Activated B cell treated with CpG ODN at 0.5 μM for 24 hours (primary cell): Measurements from ENCODE around the gene IRX5. TPM values are rescaled to one million over a fixed set of nuclear protein-coding genes. Genes with fewer than 3 reads are reported as not detected.

ENCODE experiments used
- ATAC-seq: fragments of 200-7000 bp; cut with Tn5 transposase; one replicate; pipeline ENCODE4 v1.10.0; 2021; ENCODE audit warnings: low read depth, mild to moderate bottlenecking, moderate library complexity
- CTCF ChIA-PET: fragments of 350-600 bp; sonication (Branson Sonifier 250); formaldehyde crosslinking; loops from one replicate; lab custom pipeline; 2021; ENCODE audit warnings: antibody characterized with exemption; lab: Charles Lee
- POLR2A ChIA-PET: fragments of 350-600 bp; sonication (Branson Sonifier 250); formaldehyde crosslinking; loops from one replicate; lab custom pipeline; 2021; ENCODE audit warnings: antibody characterized with exemption; lab: Charles Lee
- DNase-seq: peaks from one replicate; pipeline ENCODE4 v3.0.0; 2022
- H3K27ac Mint-ChIP-seq: one replicate; pipeline ENCODE4 v1.8.0; 2020; ENCODE audit warnings: mixed read lengths
- H3K27me3 Mint-ChIP-seq: one replicate; pipeline ENCODE4 v1.8.0; 2021; ENCODE audit warnings: mixed read lengths
- H3K36me3 Mint-ChIP-seq: one replicate; pipeline ENCODE4 v1.8.0; 2021; ENCODE audit warnings: low read depth, mixed read lengths
- H3K4me1 Mint-ChIP-seq: one replicate; pipeline ENCODE4 v1.8.0; 2021; ENCODE audit warnings: mixed read lengths
- H3K4me3 Mint-ChIP-seq: one replicate; pipeline ENCODE4 v1.8.0; 2020; ENCODE audit warnings: mild to moderate bottlenecking, mixed read lengths
- H3K9me3 Mint-ChIP-seq: one replicate; pipeline ENCODE4 v1.8.0; 2020; ENCODE audit warnings: mixed read lengths
- CTCF ChIP-seq: fragments of 200-600 bp; IDR thresholded peaks from one replicate; pipeline ENCODE4 v1.8.0; 2022; ENCODE audit warnings: antibody characterized with exemption, mild to moderate bottlenecking
- intact Hi-C: fragments of 100-400 bp; cut with micrococcal nuclease; formaldehyde crosslinking; loops from one replicate; pipeline ENCODE4 v1.15.1; 2024
- total RNA-seq: library from RNA; stranded (reverse); gene quantifications from 2 replicates; pipeline ENCODE4 v1.2.3, GENCODE V29; 2022

The IRX5 gene
- total RNA-seq, 1 donor from 2014 or later = not detected

- no peak overlapping the region for H3K27ac Mint-ChIP-seq
- ChIA-PET POLR2A (no interaction called here), CTCF (no interaction called here)
- TF ChIP-seq CTCF = no peak
- ATAC-seq (no peak), DNase-seq (no peak)
- H3K9me3 Mint-ChIP-seq = no peaks in the 10 kb centered on the region
- intact Hi-C loops = no loop called here
- peaks cover 3% of the 10 kb centered on the region for H3K27me3 Mint-ChIP-seq
- H3K36me3 Mint-ChIP-seq = no peaks in the 10 kb centered on the region
- no peaks in the 10 kb centered on the region for H3K4me1 Mint-ChIP-seq
- no peak overlapping the region for H3K4me3 Mint-ChIP-seq
Measured at GRCh38 chr16:54965464-54965863, 34.8 kb downstream of the IRX5 start.

- Mint-ChIP-seq H3K9me3 (no peaks in the 10 kb centered on the region), H3K27ac (no peak overlapping the region), H3K27me3 (peaks cover 7% of the 10 kb centered on the region), H3K4me3 (no peak overlapping the region), H3K36me3 (no peaks in the 10 kb centered on the region), H3K4me1 (no peaks in the 10 kb centered on the region)
- POLR2A ChIA-PET = no interaction called here
- no peak for TF ChIP-seq CTCF
- ATAC-seq = no peak
- DNase-seq = no peak
- intact Hi-C loops = no loop called here
- CTCF ChIA-PET = no interaction called here
Measured at GRCh38 chr16:54968011-54968410, 37.3 kb downstream of the IRX5 start.

GRCh38 chr16:54968784-54969183 lies 38.1 kb downstream of the IRX5 start:
- ChIA-PET CTCF (no interaction called here), POLR2A (no interaction called here)
- H3K9me3 Mint-ChIP-seq = no peaks in the 10 kb centered on the region
- DNase-seq (no peak), ATAC-seq (no peak)
- TF ChIP-seq CTCF = no peak
- no peak overlapping the region for H3K4me3 Mint-ChIP-seq
- H3K4me1 Mint-ChIP-seq = no peaks in the 10 kb centered on the region
- intact Hi-C loops = no loop called here
- no peaks in the 10 kb centered on the region for H3K36me3 Mint-ChIP-seq
- H3K27ac Mint-ChIP-seq = no peak overlapping the region
- peaks cover 4% of the 10 kb centered on the region for H3K27me3 Mint-ChIP-seq

- Mint-ChIP-seq H3K9me3 (no peaks in the 10 kb centered on the region), H3K4me3 (no peak overlapping the region), H3K36me3 (no peaks in the 10 kb centered on the region), H3K27ac (no peak overlapping the region), H3K4me1 (no peaks in the 10 kb centered on the region), H3K27me3 (peaks cover 5% of the 10 kb centered on the region)
- ChIA-PET POLR2A (no interaction called here), CTCF (no interaction called here)
- DNase-seq (no peak), ATAC-seq (no peak)
- TF ChIP-seq CTCF = no peak
- intact Hi-C loops = no loop called here
Measured at GRCh38 chr16:54970016-54970415, 39.4 kb downstream of the IRX5 start.

- TF ChIP-seq CTCF = no peak
- ATAC-seq (no peak), DNase-seq (no peak)
- Mint-ChIP-seq H3K4me1 (no peaks in the 10 kb centered on the region), H3K9me3 (no peaks in the 10 kb centered on the region), H3K27ac (no peak overlapping the region), H3K27me3 (peaks cover 5% of the 10 kb centered on the region), H3K4me3 (no peak overlapping the region), H3K36me3 (no peaks in the 10 kb centered on the region)
- POLR2A ChIA-PET = no interaction called here
- intact Hi-C loops = no loop called here
- CTCF ChIA-PET = no interaction called here
Measured at GRCh38 chr16:54974367-54974766, 43.7 kb downstream of the IRX5 start.
